A673 (cell line): ENCODE results near the gene MBLAC1. TPM values are rescaled to one million over a fixed set of nuclear protein-coding genes. Genes with fewer than 3 reads are reported as not detected.

Source experiments
- BruUV-seq: library from RNA; stranded (reverse); fragments of 400-500 nt; replicated peaks from 2 replicates; lab custom pipeline; 2021; lab: Mats Ljungman, UMichigan
- CTCF ChIA-PET: fragments of 300-600 bp; sonication (Branson Sonifier 250); formaldehyde crosslinking; loops from one replicate; lab custom pipeline; 2022; ENCODE audit warnings: antibody characterized with exemption; lab: Charles Lee
- POLR2A ChIA-PET: fragments of 300-600 bp; sonication (Branson Sonifier 250); formaldehyde crosslinking; loops from one replicate; lab custom pipeline; 2022; ENCODE audit warnings: antibody characterized with exemption; ENCODE audit not compliant: low non-redundant PET; lab: Charles Lee
- DNase-seq: peaks from one replicate; pipeline ENCODE4 v3.0.0-alpha.2; 2015; ENCODE audit warnings: low spot score
- H3K27ac ChIP-seq: fragments of 200-600 bp; sonication (generic); 2 replicates; pipeline ENCODE4 v1.5.1; 2016; ENCODE audit warnings: mixed run types, low read depth, mild to moderate bottlenecking, mixed read lengths, antibody characterized with exemption, low read length; ENCODE audit not compliant: poor library complexity, severe bottlenecking
- H3K27me3 ChIP-seq: fragments of 200-600 bp; sonication (generic); replicated peaks from 2 replicates; pipeline ENCODE4 v1.6.1; 2017; ENCODE audit warnings: mixed run types, low read depth, mild to moderate bottlenecking, mixed read lengths, antibody characterized with exemption, low read length; ENCODE audit not compliant: insufficient read depth, poor library complexity
- H3K36me3 ChIP-seq: fragments of 200-600 bp; sonication (generic); 2 replicates; pipeline ENCODE4 v1.6.1; 2016; ENCODE audit warnings: mixed run types, mild to moderate bottlenecking, mixed read lengths, antibody characterized with exemption, low read length; ENCODE audit not compliant: insufficient read depth, poor library complexity, severe bottlenecking
- H3K4me1 ChIP-seq: fragments of 200-600 bp; sonication (generic); 2 replicates; pipeline ENCODE4 v1.6.1; 2017; ENCODE audit warnings: mixed run types, mild to moderate bottlenecking, mixed read lengths, antibody characterized with exemption, low read length; ENCODE audit not compliant: insufficient read depth, poor library complexity, severe bottlenecking
- H3K4me3 ChIP-seq: fragments of 200-600 bp; sonication (generic); 2 replicates; pipeline ENCODE4 v1.5.1; 2016; ENCODE audit warnings: low read depth, mixed run types, mild to moderate bottlenecking, mixed read lengths, low read length; ENCODE audit not compliant: poor library complexity, severe bottlenecking
- H3K9me3 ChIP-seq: fragments of 200-600 bp; sonication (generic); 2 replicates; pipeline ENCODE4 v1.6.1; 2016; ENCODE audit warnings: mixed run types, low read depth, mild to moderate bottlenecking, mixed read lengths, antibody characterized with exemption, low read length; ENCODE audit not compliant: poor library complexity, severe bottlenecking
- EZH2 ChIP-seq: fragments of 200-600 bp; sonication (generic); IDR thresholded peaks from 2 replicates; pipeline ENCODE4 v1.6.1; 2017; ENCODE audit warnings: borderline replicate concordance, low read depth, mild to moderate bottlenecking, mixed read lengths, antibody characterized with exemption, low read length; ENCODE audit not compliant: poor library complexity, severe bottlenecking
- intact Hi-C: fragments of 100-400 bp; cut with micrococcal nuclease; formaldehyde crosslinking; loops from one replicate; pipeline ENCODE4 v1.10.0; 2022; ENCODE audit not compliant: unreplicated experiment
- microRNA-seq: library from miRNA; unstranded; fragments of <30 nt; microRNA quantifications from one replicate; pipeline ENCODE4 v1.2.0, GENCODE V29; 2021
- total RNA-seq: library from RNA; stranded (reverse); gene quantifications from 2 replicates; pipeline ENCODE4 v1.2.3, GENCODE V29; 2021
- TF ChIP-seq, protein P1 (sequence below): fragments of 300-800, 200-600 bp; sonication (generic); conservative IDR thresholded peaks from 2 replicates; pipeline ENCODE4 v1.5.1; 2017; ENCODE audit warnings: low read depth, mild to moderate bottlenecking, antibody characterized with exemption, low read length, moderate library complexity, mixed read lengths

MBLAC1 gene
- total RNA-seq, 1 experiment from 2014 or later = 3.1 TPM

DNA sequence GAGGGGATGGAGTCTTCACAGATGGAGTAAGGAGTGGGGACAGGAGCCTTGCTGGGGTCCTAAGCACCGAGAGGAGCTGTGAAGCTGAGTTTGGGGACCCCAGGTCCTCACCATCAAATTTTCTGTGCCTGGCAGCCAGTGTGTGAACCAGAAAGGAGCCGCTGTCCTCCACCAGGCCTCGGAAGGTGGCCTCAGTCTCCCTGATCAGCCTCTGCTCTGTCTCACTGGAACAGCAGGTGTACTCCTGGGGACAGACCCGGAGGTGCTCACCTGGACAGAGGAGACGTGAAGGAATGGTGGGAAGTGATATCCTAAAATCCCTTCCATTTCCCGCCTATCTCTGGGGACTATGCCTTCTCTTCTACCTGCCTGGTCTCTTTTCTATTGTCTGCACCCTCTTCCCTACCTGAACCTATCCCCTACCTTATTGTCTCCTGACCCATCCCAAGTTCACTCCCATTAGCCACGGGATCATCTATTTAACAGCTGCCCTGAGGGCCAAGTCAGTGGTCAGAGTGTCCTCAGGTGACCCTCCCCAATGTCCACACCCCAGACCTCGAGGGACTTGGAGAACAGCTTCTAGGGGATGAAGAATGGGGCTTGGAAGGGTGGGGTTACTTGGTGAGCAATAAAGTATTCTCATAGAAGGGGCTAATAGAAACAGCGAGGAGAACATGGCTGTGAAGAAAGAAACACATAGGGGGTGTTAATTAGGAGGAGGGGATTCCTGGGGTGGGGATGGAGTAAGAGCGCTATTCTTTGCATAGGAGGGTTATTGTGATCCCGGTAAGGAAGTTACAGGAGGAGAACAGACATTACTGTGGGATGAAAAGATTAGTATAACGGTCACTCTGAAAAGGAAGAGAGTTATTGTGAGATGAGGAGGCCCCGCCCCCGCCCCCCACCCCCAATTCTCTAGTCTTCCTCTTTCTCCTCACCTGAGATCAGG is 49.6 kb downstream of the MBLAC1 start:
- intact Hi-C loops = no loop called here
- no TSS peak for BruUV-seq
- ChIA-PET CTCF (interaction anchor here (0.7 to 1.0 kb wide), 2 partner anchors 14 to 26 kb away, joined by 3 read pairs; no protein-coding TSS in a partner anchor), POLR2A (no interaction called here)
- no peaks in the 10 kb centered on the region for H3K36me3 ChIP-seq
- TF ChIP-seq EZH2 = no peak
- H3K9me3 ChIP-seq = no peaks in the 10 kb centered on the region
- peak overlapping the region; percentile 97 for H3K4me3 ChIP-seq
- no peak for DNase-seq
- H3K27ac ChIP-seq = peak overlapping the region; percentile 86
- no peaks in the 10 kb centered on the region for H3K27me3 ChIP-seq
- H3K4me1 ChIP-seq = peaks cover 7% of the 10 kb centered on the region

DNA sequence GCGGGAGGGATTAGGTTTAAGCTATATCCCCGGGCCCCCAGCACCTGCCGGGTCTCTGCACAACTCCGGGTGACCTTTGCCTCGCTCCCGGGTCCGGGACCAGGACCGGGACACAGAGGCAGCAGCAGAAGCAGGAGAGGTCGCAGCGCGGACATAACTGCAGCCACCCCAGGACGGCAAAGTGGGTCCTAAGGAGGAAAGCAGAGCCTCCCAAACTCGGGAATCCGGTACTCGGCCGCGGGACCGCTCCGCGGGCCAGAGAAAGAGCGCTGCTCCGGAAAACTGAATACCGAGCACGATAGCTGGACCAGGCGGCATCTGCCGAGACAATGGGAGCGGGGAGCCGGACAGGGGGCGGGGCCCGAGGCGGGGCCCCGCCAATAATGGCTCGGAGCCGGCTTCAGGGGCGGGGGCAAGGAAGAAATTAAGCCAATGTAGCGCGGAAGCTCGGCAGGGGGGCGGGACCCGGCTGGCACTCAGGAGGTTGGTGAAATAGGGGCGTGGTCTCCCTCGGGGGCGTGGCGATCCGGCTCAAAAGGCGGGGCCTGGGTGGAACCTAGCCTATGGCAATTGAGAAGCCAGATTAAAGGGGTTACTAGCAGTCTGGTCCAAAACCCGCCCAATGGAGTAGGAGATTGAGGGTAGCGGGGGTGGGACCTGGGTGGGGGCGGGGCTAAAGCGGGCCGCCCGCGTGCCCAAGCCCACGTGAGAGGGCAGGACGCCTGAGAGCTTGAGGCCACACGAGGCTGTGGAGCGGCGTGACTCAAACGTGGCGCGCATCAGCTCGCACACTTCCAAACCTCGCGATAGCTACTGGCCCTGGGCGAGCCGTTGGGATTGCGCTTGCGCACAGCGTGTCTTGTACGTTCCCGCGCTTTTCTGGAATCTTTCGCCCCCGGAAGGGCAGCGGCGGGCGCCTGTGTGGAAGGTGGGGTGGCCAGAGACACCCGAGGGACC is 50.6 kb downstream of the MBLAC1 start, which contains the start of the genes GPC2 and STAG3:
GPC2 (minus strand) TSS at position 337 of the 957 bp plus-strand sequence; CDS start at position 155, 182 bp downstream.
STAG3 (plus strand) TSS at position 874 of the 957 bp plus-strand sequence. CDS start 2,639 bp downstream, outside the sequence.
- H3K27me3 ChIP-seq = no peaks in the 10 kb centered on the region
- H3K27ac ChIP-seq = peak within 1 kb of the TSS; percentile 86
- peak; percentile 98 for DNase-seq
- no TSS peak for BruUV-seq
- H3K9me3 ChIP-seq = no peaks in the 10 kb centered on the region
- intact Hi-C loops = no loop called here
- H3K4me3 ChIP-seq = peak within 1 kb of the TSS; percentile 97
- TF ChIP-seq, protein P1, sequence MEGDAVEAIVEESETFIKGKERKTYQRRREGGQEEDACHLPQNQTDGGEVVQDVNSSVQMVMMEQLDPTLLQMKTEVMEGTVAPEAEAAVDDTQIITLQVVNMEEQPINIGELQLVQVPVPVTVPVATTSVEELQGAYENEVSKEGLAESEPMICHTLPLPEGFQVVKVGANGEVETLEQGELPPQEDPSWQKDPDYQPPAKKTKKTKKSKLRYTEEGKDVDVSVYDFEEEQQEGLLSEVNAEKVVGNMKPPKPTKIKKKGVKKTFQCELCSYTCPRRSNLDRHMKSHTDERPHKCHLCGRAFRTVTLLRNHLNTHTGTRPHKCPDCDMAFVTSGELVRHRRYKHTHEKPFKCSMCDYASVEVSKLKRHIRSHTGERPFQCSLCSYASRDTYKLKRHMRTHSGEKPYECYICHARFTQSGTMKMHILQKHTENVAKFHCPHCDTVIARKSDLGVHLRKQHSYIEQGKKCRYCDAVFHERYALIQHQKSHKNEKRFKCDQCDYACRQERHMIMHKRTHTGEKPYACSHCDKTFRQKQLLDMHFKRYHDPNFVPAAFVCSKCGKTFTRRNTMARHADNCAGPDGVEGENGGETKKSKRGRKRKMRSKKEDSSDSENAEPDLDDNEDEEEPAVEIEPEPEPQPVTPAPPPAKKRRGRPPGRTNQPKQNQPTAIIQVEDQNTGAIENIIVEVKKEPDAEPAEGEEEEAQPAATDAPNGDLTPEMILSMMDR = no peak
- no peak for TF ChIP-seq EZH2
- POLR2A ChIA-PET = no interaction called here
- no peaks in the 10 kb centered on the region for H3K36me3 ChIP-seq
- peaks cover 7% of the 10 kb centered on the region for H3K4me1 ChIP-seq
- CTCF ChIA-PET = interaction anchor here (0.7 to 1.0 kb wide), 2 partner anchors 13 to 25 kb away, joined by 3 read pairs; no protein-coding TSS in a partner anchor

Small RNA genes lying within 50 kb of the gene (microRNA-seq; reads per million reads assigned to microRNA genes)
- gene MIR106B (12,909 reads per million, percentile 96 among the genes with 10 or more reads in this experiment), gene MIR25 (2,226 reads per million, percentile 88 among the genes with 10 or more reads in this experiment), gene MIR4658 (not detected), gene MIR93 (25,093 reads per million, percentile 98 among the genes with 10 or more reads in this experiment)

Other genes with a start within 250 kb of the MBLAC1 start
- not detected in 2 replicates for gene OR2AE1, start 249.9 kb upstream of the MBLAC1 start, total RNA-seq
- 18.3 and 23.4 TPM in 2 replicates for gene TRIM4, start 207.4 kb upstream of the MBLAC1 start, total RNA-seq
- not detected in 2 replicates for gene GJC3, start 197.3 kb upstream of the MBLAC1 start, total RNA-seq
- gene AZGP1, start 150.9 kb upstream of the MBLAC1 start, total RNA-seq = not detected in 2 replicates
- gene ZKSCAN1, start 111.4 kb upstream of the MBLAC1 start, total RNA-seq = 66.5 and 69.5 TPM in 2 replicates
- 17.2 and 21.7 TPM in 2 replicates for gene ZSCAN21, start 77.2 kb upstream of the MBLAC1 start, total RNA-seq
- 50.2 and 50.8 TPM in 2 replicates for gene ZNF3, start 45.2 kb upstream of the MBLAC1 start, total RNA-seq
- 155 and 166 TPM in 2 replicates for gene COPS6, start 38.0 kb upstream of the MBLAC1 start, total RNA-seq
- 399 and 418 TPM in 2 replicates for gene MCM7, start 25.6 kb upstream of the MBLAC1 start, total RNA-seq
- 24.0 and 25.1 TPM in 2 replicates for gene AP4M1, start 25.3 kb upstream of the MBLAC1 start, total RNA-seq
- 97.3 and 98.8 TPM in 2 replicates for gene TAF6, start 7.6 kb upstream of the MBLAC1 start, total RNA-seq
- 20.2 and 22.2 TPM in 2 replicates for gene CNPY4, start 7.3 kb upstream of the MBLAC1 start, total RNA-seq
- 84.5 and 90.4 TPM in 2 replicates for gene LAMTOR4, start 22.0 kb downstream of the MBLAC1 start, total RNA-seq
- gene TRAPPC14, start 31.8 kb downstream of the MBLAC1 start, total RNA-seq = 22.6 and 25.7 TPM in 2 replicates
- 3.2 and 3.5 TPM in 2 replicates for gene GAL3ST4, start 41.6 kb downstream of the MBLAC1 start, total RNA-seq
- gene GPC2, start 50.4 kb downstream of the MBLAC1 start, total RNA-seq = 23.3 and 28.4 TPM in 2 replicates
- gene STAG3, start 51.0 kb downstream of the MBLAC1 start, total RNA-seq = 1.2 and 2.4 TPM in 2 replicates
- gene PVRIG, start 93.0 kb downstream of the MBLAC1 start, total RNA-seq = not detected in 2 replicates
- gene SPDYE3, start 180.7 kb downstream of the MBLAC1 start, total RNA-seq = not detected in 2 replicates
- gene PILRB, start 231.2 kb downstream of the MBLAC1 start, total RNA-seq = 26.5 and 31.0 TPM in 2 replicates
- gene PILRA, start 246.5 kb downstream of the MBLAC1 start, total RNA-seq = 1.5 and 2.0 TPM in 2 replicates